Measurements from ENCODE around the gene RETREG1. TPM values are rescaled to one million over a fixed set of nuclear protein-coding genes. Genes with fewer than 3 reads are reported as not detected.

The RETREG1 gene
- polyA plus RNA-seq, 1 of the 3 experiments (the other 2 are of a cell fraction): 0.43 TPM

GRCh38 chr5:16480821-16481538, 135.8 kb downstream of the RETREG1 start (continued):
- TF ChIP-seq FOXJ3 (CRISPR knock-in tag; IDR thresholded peaks at IDR 0.05): no peak
- TF ChIP-seq REST (IDR thresholded peaks at IDR 0.05; ENCODE audit: low read depth, low read length): no peak
- no peak for TF ChIP-seq GATA2 (CRISPR knock-in tag; IDR thresholded peaks at IDR 0.05)
- no peak for TF ChIP-seq SMC3 (IDR thresholded peaks at IDR 0.05; ENCODE audit: low read depth, low read length)
- no peak for TF ChIP-seq FOXM1 (IDR thresholded peaks at IDR 0.05; ENCODE audit: low read depth)
- TF ChIP-seq GABPA (IDR thresholded peaks at IDR 0.05; ENCODE audit: low read depth): no peak
- TF ChIP-seq, protein P1, sequence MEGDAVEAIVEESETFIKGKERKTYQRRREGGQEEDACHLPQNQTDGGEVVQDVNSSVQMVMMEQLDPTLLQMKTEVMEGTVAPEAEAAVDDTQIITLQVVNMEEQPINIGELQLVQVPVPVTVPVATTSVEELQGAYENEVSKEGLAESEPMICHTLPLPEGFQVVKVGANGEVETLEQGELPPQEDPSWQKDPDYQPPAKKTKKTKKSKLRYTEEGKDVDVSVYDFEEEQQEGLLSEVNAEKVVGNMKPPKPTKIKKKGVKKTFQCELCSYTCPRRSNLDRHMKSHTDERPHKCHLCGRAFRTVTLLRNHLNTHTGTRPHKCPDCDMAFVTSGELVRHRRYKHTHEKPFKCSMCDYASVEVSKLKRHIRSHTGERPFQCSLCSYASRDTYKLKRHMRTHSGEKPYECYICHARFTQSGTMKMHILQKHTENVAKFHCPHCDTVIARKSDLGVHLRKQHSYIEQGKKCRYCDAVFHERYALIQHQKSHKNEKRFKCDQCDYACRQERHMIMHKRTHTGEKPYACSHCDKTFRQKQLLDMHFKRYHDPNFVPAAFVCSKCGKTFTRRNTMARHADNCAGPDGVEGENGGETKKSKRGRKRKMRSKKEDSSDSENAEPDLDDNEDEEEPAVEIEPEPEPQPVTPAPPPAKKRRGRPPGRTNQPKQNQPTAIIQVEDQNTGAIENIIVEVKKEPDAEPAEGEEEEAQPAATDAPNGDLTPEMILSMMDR (IDR thresholded peaks at IDR 0.05): no peak

- H3K4me2 ChIP-seq: no peak overlapping the region
- no peaks in the 10 kb centered on the region for H4K20me1 ChIP-seq (ENCODE audit: insufficient read depth)
- CTCF ChIA-PET: interaction anchor here (1.1 to 1.8 kb wide), 4 partner anchors 10 to 710 kb away, joined by 3 to 6 read pairs (median 4); no protein-coding TSS in a partner anchor
- no peak overlapping the region for H3K9ac ChIP-seq
- no peak overlapping the region for H2AFZ ChIP-seq (ENCODE audit: low read depth)
- H3K36me3 ChIP-seq (replicated peaks in 1 of 2; ENCODE audit: control insufficient read depth in 1 of 2, insufficient read depth in 2 of 2, low read length in 1 of 2): peaks cover 0 to 5% of the 10 kb centered on the region in 2 experiments
- DNase-seq: no peak
- H3K27me3 ChIP-seq (ENCODE audit: insufficient read depth): no peaks in the 10 kb centered on the region
- no peaks in the 10 kb centered on the region; a peak in 1 of 4 replicates for H3K4me1 ChIP-seq (ENCODE audit: control insufficient read depth in 1 of 2, insufficient read depth in 2 of 2, low read depth in 1 of 2, low read length in 1 of 2)
- H3K9me3 ChIP-seq: no peaks in the 10 kb centered on the region
- H3K9me2 ChIP-seq: no peaks in the 10 kb centered on the region
- H3F3A ChIP-seq (replicated peaks; ENCODE audit: insufficient read depth): no peaks in the 10 kb centered on the region
- TF ChIP-seq MXI1 (IDR thresholded peaks at IDR 0.05; ENCODE audit: low read depth, low read length) (no peak), FOXJ3 (CRISPR knock-in tag; IDR thresholded peaks at IDR 0.05) (no peak), ELF1 (IDR thresholded peaks at IDR 0.05) (no peak), TAF1 (IDR thresholded peaks at IDR 0.05; ENCODE audit: borderline replicate concordance, low read depth, low read length) (no peak), USF2 (IDR thresholded peaks at IDR 0.05; ENCODE audit: borderline replicate concordance, low read depth, low read length) (no peak), MEF2A (IDR thresholded peaks at IDR 0.05; ENCODE audit: borderline replicate concordance, low read depth) (no peak), SIN3A (IDR thresholded peaks at IDR 0.05; ENCODE audit: borderline replicate concordance, low read depth, low read length) (no peak), RFX5 (IDR thresholded peaks at IDR 0.05; ENCODE audit: low read length) (no peak), RCOR1 (IDR thresholded peaks at IDR 0.05; ENCODE audit: low read length) (no peak), TEAD4 (IDR thresholded peaks at IDR 0.05; ENCODE audit: borderline replicate concordance, insufficient read depth) (no peak), NRF1 (IDR thresholded peaks at IDR 0.05; ENCODE audit: low read depth, low read length) (no peak), EZH2phosphoT487 (IDR thresholded peaks at IDR 0.05; ENCODE audit: borderline replicate concordance, low read depth) (no peak), YY1 (IDR thresholded peaks at IDR 0.05; ENCODE audit: low read depth) (no peak), SMC3 (IDR thresholded peaks at IDR 0.05; ENCODE audit: low read depth, low read length) (no peak), POLR2AphosphoS5 (IDR thresholded peaks at IDR 0.05; ENCODE audit: low read depth, low read length) (no peak), NFIC (IDR thresholded peaks at IDR 0.05; ENCODE audit: borderline replicate concordance) (no peak), EP300 (IDR thresholded peaks at IDR 0.05; ENCODE audit: borderline replicate concordance in 1 of 2, low read depth in 1 of 2, low read length in 1 of 2) (no peak)
- TF ChIP-seq, protein P2, sequence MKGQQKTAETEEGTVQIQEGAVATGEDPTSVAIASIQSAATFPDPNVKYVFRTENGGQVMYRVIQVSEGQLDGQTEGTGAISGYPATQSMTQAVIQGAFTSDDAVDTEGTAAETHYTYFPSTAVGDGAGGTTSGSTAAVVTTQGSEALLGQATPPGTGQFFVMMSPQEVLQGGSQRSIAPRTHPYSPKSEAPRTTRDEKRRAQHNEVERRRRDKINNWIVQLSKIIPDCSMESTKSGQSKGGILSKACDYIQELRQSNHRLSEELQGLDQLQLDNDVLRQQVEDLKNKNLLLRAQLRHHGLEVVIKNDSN (IDR thresholded peaks at IDR 0.05; ENCODE audit: borderline replicate concordance, low read depth): no peak
- TF ChIP-seq, protein P3, sequence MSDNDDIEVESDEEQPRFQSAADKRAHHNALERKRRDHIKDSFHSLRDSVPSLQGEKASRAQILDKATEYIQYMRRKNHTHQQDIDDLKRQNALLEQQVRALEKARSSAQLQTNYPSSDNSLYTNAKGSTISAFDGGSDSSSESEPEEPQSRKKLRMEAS (IDR thresholded peaks at IDR 0.05; ENCODE audit: low read depth): no peak
- no peaks in the 10 kb centered on the region for H3K79me2 ChIP-seq (ENCODE audit: insufficient read depth)
- POLR2A ChIA-PET: no interaction called here
- H3K4me3 ChIP-seq (ENCODE audit: low read depth in 2 of 2, low read length in 1 of 2): no peak overlapping the region
- no peak overlapping the region for H3K27ac ChIP-seq (ENCODE audit: low read depth in 2 of 2, low read length in 1 of 2)
Measured at GRCh38 chr5:16480144-16480543, 136.7 kb downstream of the RETREG1 start.

All from SK-N-SH (cell line).